Osteoblast (primary cell): ENCODE results near the gene FKBP1A. TPM values are rescaled to one million over a fixed set of nuclear protein-coding genes. Genes with fewer than 3 reads are reported as not detected.

ENCODE experiments used
- DNase-seq: peaks from one replicate; pipeline ENCODE4 v3.0.0; 2011; ENCODE audit warnings: low spot score, mixed read lengths; ENCODE audit not compliant: insufficient read length; ENCODE audit errors: missing footprints
- H2AFZ ChIP-seq: 2 replicates; pipeline ENCODE4 v1.6.0; 2011; ENCODE audit warnings: mild to moderate bottlenecking, low read length
- H3K27ac ChIP-seq: 2 replicates; pipeline ENCODE4 v1.5.1; 2011; ENCODE audit warnings: mild to moderate bottlenecking, low read depth, low read length, moderate library complexity
- H3K27me3 ChIP-seq: 2 replicates; pipeline ENCODE4 v1.6.0; 2012; ENCODE audit warnings: mild to moderate bottlenecking, control low read depth, inconsistent platforms, low read length, moderate library complexity; ENCODE audit not compliant: insufficient read depth
- H3K36me3 ChIP-seq: 2 replicates; pipeline ENCODE4 v1.5.1; 2011; ENCODE audit warnings: mild to moderate bottlenecking, low read length, control low read depth, moderate library complexity; ENCODE audit not compliant: insufficient read depth
- H3K4me1 ChIP-seq: 2 replicates; pipeline ENCODE4 v1.5.1; 2011; ENCODE audit warnings: mild to moderate bottlenecking, low read length, control low read depth, moderate library complexity; ENCODE audit not compliant: insufficient read depth
- H3K4me2 ChIP-seq: 2 replicates; pipeline ENCODE4 v1.6.0; 2011; ENCODE audit warnings: mild to moderate bottlenecking, low read length; ENCODE audit not compliant: insufficient read depth
- H3K4me3 ChIP-seq: fragments of 200-600 bp; sonication (generic); 3 replicates; pipeline ENCODE4 v1.5.1; 2012; ENCODE audit warnings: mild to moderate bottlenecking, low read length, inconsistent platforms; ENCODE audit not compliant: insufficient read depth
- H3K79me2 ChIP-seq: 2 replicates; pipeline ENCODE4 v1.6.0; 2012; ENCODE audit warnings: mild to moderate bottlenecking, low read length, control low read depth, inconsistent platforms; ENCODE audit not compliant: insufficient read depth
- H3K9me3 ChIP-seq: 2 replicates; pipeline ENCODE4 v1.5.1; 2011; ENCODE audit warnings: low read depth, low read length, control low read depth
- H4K20me1 ChIP-seq: 2 replicates; pipeline ENCODE4 v1.6.0; 2012; ENCODE audit warnings: mild to moderate bottlenecking, low read length, control low read depth; ENCODE audit not compliant: insufficient read depth
- total RNA-seq: library from RNA; depleted of rRNA; stranded (reverse); fragments of >200 nt; gene quantifications from 2 replicates; pipeline ENCODE4 v1.2.3, GENCODE V29; 2012
- TF ChIP-seq, protein P1 (sequence below): IDR thresholded peaks from 2 replicates; pipeline ENCODE4 v1.5.1; 2011; ENCODE audit warnings: mild to moderate bottlenecking, low read depth, low read length, moderate library complexity; ENCODE audit errors: extremely low read depth

Gene FKBP1A
- 150 and 154 TPM in 2 replicates for total RNA-seq

- Histone ChIP-seq H3K4me2 (peak within 1 kb of the TSS; percentile 99), H3K79me2 (peaks cover 54% of the 10 kb centered on the region), H3K4me1 (peaks cover 37% of the 10 kb centered on the region), H3K36me3 (peaks cover 4% of the 10 kb centered on the region), H4K20me1 (peaks cover 40% of the 10 kb centered on the region), H3K9me3 (no peaks in the 10 kb centered on the region), H3K27ac (peak within 1 kb of the TSS; percentile 82), H3K27me3 (peaks cover 7% of the 10 kb centered on the region), H2AFZ (peak within 1 kb of the TSS; percentile 98), H3K4me3 (peak within 1 kb of the TSS; percentile 91)
- TF ChIP-seq, protein P1, sequence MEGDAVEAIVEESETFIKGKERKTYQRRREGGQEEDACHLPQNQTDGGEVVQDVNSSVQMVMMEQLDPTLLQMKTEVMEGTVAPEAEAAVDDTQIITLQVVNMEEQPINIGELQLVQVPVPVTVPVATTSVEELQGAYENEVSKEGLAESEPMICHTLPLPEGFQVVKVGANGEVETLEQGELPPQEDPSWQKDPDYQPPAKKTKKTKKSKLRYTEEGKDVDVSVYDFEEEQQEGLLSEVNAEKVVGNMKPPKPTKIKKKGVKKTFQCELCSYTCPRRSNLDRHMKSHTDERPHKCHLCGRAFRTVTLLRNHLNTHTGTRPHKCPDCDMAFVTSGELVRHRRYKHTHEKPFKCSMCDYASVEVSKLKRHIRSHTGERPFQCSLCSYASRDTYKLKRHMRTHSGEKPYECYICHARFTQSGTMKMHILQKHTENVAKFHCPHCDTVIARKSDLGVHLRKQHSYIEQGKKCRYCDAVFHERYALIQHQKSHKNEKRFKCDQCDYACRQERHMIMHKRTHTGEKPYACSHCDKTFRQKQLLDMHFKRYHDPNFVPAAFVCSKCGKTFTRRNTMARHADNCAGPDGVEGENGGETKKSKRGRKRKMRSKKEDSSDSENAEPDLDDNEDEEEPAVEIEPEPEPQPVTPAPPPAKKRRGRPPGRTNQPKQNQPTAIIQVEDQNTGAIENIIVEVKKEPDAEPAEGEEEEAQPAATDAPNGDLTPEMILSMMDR: no peak
- DNase-seq: peak; percentile 94
Measured at GRCh38 chr20:1392693-1393506, at the start of gene FKBP1A. TSS of gene FKBP1A (minus strand) at chr20:1393054. CDS start at chr20:1392998, 56 bp downstream.

DNA sequence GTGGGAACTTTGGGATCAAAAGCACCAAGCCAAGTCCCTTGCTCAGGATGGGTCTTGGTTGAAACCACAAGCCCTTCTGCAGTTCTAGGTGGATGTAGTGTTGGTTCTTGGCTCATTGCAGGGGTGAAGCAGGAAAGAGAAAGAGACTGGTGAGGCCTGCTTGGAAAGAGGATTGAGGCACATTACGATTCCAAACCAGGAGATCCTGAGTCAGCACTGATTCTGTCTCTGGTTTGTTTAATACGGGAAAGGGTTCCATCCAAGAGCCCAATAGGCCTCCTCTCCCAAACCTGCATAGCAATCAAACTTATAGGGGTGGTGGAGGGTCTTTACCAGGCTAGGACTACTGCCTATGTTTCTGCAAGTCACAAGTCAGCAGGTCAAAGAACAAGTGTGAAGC lies 49.5 kb upstream of the FKBP1A start:
- Histone ChIP-seq H2AFZ (no peak overlapping the region), H3K79me2 (no peaks in the 10 kb centered on the region), H3K4me1 (no peaks in the 10 kb centered on the region), H3K27me3 (no peaks in the 10 kb centered on the region), H3K4me2 (no peak overlapping the region), H3K9me3 (no peaks in the 10 kb centered on the region), H3K27ac (no peak overlapping the region), H3K36me3 (peaks cover 48% of the 10 kb centered on the region), H4K20me1 (no peaks in the 10 kb centered on the region), H3K4me3 (no peak overlapping the region)
- TF ChIP-seq, protein P1: no peak
- DNase-seq: no peak

DNA sequence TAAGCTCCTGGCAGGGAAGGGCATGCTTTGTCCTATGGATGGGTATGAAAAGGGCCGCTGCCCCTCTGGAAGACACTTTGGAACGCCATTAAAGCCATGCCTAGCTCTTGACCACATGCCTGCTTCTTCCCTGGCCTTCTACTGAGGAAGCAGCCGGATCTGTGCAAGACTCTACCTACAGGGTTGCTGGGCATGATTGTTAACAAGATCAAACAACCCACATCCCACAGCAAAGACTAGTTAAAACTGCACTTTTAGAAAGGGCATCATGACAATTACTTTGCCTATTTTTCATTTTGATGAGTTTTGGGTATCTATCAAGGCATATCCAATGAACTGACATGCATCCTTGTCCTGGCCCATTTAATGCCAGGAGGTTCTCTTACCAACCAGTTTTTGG lies 48.3 kb upstream of the FKBP1A start:
- TF ChIP-seq, protein P1: no peak
- H4K20me1 ChIP-seq: no peaks in the 10 kb centered on the region
- DNase-seq: no peak
- H3K27ac ChIP-seq: no peak overlapping the region
- no peaks in the 10 kb centered on the region for H3K79me2 ChIP-seq
- H2AFZ ChIP-seq: no peak overlapping the region
- no peaks in the 10 kb centered on the region for H3K9me3 ChIP-seq
- H3K4me3 ChIP-seq: no peak overlapping the region
- no peaks in the 10 kb centered on the region for H3K4me1 ChIP-seq
- peaks cover 36% of the 10 kb centered on the region for H3K36me3 ChIP-seq
- H3K27me3 ChIP-seq: no peaks in the 10 kb centered on the region
- no peak overlapping the region for H3K4me2 ChIP-seq

DNA sequence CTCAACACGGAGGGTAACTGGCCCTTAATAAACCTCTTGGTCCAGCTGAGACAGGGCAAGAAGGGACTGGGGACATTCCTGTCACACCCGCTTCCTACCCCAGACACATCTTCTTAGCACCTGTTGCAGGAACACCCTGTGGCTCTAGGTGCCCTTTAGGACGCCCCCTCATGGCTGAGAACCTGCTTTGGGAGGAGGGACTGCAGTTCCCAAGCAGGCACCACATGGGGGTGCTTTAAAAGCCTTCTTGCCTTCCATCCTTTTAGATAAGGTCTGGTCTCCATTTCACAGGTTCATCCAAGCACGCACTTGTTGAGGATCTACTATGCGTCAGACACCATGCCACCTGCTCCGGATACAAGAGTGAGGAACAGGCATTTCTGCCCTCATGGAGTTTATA lies 47.2 kb upstream of the FKBP1A start:
- no peak for DNase-seq
- Histone ChIP-seq H4K20me1 (no peaks in the 10 kb centered on the region), H3K9me3 (no peaks in the 10 kb centered on the region), H3K4me1 (peaks cover 3% of the 10 kb centered on the region), H3K4me2 (no peak overlapping the region), H3K79me2 (no peaks in the 10 kb centered on the region), H3K4me3 (no peak overlapping the region), H3K27ac (no peak overlapping the region), H3K36me3 (peaks cover 25% of the 10 kb centered on the region), H3K27me3 (no peaks in the 10 kb centered on the region), H2AFZ (no peak overlapping the region)
- TF ChIP-seq, protein P1: peak; percentile 47
